Activated CD8-positive, alpha-beta T cell treated with anti-CD3 and anti-CD28 coated beads for 36 hours (primary cell): ENCODE data around the gene PLD5. TPM values are rescaled to one million over a fixed set of nuclear protein-coding genes. Genes with fewer than 3 reads are reported as not detected.

Experiments used
- ATAC-seq: fragments of 200-7000 bp; cut with Tn5 transposase; one replicate; pipeline ENCODE4 v1.10.0; 2021; ENCODE audit warnings: mild to moderate bottlenecking, moderate library complexity
- CTCF ChIA-PET: fragments of 350-600 bp; sonication (Branson Sonifier 250); formaldehyde crosslinking; loops from one replicate; lab custom pipeline; 2021; ENCODE audit warnings: antibody characterized with exemption; lab: Charles Lee
- POLR2A ChIA-PET: fragments of 350-600 bp; sonication (Branson Sonifier 250); formaldehyde crosslinking; loops from one replicate; lab custom pipeline; 2021; ENCODE audit warnings: antibody characterized with exemption; lab: Charles Lee
- DNase-seq: peaks from one replicate; pipeline ENCODE4 v3.0.0-alpha.2; 2020
- H3K27ac Mint-ChIP-seq: one replicate; pipeline ENCODE4 v1.8.0; 2021; ENCODE audit warnings: mild to moderate bottlenecking, mixed read lengths
- H3K27me3 Mint-ChIP-seq: one replicate; pipeline ENCODE4 v1.8.0; 2021; ENCODE audit warnings: mixed read lengths
- H3K36me3 Mint-ChIP-seq: one replicate; pipeline ENCODE4 v1.8.0; 2021; ENCODE audit warnings: low read depth, mixed read lengths
- H3K4me1 Mint-ChIP-seq: one replicate; pipeline ENCODE4 v1.8.0; 2021; ENCODE audit warnings: low read depth, mixed read lengths
- H3K4me3 Mint-ChIP-seq: one replicate; pipeline ENCODE4 v1.8.0; 2021; ENCODE audit warnings: mild to moderate bottlenecking, moderate library complexity, mixed read lengths
- H3K9me3 Mint-ChIP-seq: one replicate; pipeline ENCODE4 v1.8.0; 2021; ENCODE audit warnings: mixed read lengths
- intact Hi-C: fragments of 100-400 bp; cut with micrococcal nuclease; formaldehyde crosslinking; loops from one replicate; pipeline ENCODE4 v1.10.0; 2022
- total RNA-seq, 2 experiments: library from RNA; stranded (reverse); gene quantifications; one replicate each; pipeline ENCODE4 v1.2.3, GENCODE V29; 2021
- TF ChIP-seq, protein P1 (sequence below): fragments of 200-600 bp; IDR thresholded peaks from one replicate; pipeline ENCODE4 v1.8.0; 2022; ENCODE audit warnings: antibody characterized with exemption, mild to moderate bottlenecking

Gene PLD5
- total RNA-seq, 2 experiments from 2014 or later = not detected

DNA sequence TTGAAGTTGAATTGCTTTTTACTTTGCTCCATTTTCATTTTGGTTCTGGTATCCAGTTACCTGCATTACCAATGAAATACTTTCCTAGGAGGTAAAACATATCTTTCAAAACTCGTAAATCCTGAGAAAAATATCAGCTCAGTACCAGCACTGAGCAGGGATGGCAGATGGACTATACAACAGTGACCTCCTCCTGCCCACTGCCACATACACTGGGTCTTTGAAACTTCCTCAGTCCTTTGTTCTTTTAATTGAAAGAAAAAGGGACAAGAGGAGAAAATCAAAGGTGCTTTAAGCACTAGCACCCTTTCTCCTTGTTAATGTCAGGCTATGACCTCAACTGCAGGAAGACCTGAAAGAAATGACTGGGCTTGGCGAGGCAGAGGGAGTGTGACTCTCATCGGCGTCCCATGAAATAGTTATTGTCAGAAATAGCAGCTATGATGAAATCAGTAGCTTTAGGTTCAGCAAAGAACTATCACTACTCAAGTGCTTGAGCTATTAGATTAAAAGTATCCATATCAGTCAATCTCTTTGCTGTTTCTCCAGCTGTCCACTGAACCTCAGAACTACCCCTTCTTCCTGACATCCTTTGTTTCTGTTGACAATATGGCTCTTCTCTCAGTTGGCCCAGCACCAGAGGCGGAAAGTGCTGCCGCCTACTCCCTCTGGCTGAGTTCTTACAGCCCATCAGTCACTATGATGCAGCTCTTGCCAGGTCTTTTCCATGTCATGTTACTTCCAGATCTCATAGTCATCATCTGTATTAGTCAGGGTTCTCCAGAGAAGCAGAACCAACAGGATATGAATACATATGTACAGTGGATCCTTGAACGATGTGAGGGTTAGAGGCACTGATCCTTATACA is 318.6 kb downstream of the PLD5 start:
- H3K27me3 Mint-ChIP-seq = peaks cover 7% of the 10 kb centered on the region
- no peaks in the 10 kb centered on the region for H3K36me3 Mint-ChIP-seq
- ChIA-PET POLR2A (no interaction called here), CTCF (no interaction called here)
- intact Hi-C loops = no loop called here
- no peaks in the 10 kb centered on the region for H3K4me1 Mint-ChIP-seq
- no peak for DNase-seq
- no peak overlapping the region for H3K4me3 Mint-ChIP-seq
- TF ChIP-seq, protein P1, sequence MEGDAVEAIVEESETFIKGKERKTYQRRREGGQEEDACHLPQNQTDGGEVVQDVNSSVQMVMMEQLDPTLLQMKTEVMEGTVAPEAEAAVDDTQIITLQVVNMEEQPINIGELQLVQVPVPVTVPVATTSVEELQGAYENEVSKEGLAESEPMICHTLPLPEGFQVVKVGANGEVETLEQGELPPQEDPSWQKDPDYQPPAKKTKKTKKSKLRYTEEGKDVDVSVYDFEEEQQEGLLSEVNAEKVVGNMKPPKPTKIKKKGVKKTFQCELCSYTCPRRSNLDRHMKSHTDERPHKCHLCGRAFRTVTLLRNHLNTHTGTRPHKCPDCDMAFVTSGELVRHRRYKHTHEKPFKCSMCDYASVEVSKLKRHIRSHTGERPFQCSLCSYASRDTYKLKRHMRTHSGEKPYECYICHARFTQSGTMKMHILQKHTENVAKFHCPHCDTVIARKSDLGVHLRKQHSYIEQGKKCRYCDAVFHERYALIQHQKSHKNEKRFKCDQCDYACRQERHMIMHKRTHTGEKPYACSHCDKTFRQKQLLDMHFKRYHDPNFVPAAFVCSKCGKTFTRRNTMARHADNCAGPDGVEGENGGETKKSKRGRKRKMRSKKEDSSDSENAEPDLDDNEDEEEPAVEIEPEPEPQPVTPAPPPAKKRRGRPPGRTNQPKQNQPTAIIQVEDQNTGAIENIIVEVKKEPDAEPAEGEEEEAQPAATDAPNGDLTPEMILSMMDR = no peak
- no peak for ATAC-seq
- H3K9me3 Mint-ChIP-seq = no peaks in the 10 kb centered on the region
- no peak overlapping the region for H3K27ac Mint-ChIP-seq

DNA sequence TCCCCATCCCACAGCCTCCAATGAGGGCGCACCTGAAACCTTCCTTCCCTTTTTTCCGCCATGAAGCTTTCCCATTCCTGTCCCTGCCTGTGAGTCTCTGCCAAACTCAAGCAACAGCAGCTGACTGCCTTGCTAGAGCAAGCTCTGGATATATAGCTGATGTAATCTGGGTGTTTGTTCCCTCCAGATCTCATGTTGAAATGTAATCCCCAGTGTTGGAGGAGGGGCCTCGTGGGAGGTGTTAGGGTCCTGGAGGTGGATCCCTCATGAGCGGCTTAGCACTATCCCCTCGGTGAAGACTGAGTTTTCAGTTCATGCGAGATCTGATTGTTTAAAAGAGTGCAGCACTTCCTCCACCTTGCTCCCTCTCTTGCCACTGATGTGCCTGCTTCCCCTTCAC is 321.2 kb downstream of the PLD5 start:
- H3K27ac Mint-ChIP-seq = no peak overlapping the region

DNA sequence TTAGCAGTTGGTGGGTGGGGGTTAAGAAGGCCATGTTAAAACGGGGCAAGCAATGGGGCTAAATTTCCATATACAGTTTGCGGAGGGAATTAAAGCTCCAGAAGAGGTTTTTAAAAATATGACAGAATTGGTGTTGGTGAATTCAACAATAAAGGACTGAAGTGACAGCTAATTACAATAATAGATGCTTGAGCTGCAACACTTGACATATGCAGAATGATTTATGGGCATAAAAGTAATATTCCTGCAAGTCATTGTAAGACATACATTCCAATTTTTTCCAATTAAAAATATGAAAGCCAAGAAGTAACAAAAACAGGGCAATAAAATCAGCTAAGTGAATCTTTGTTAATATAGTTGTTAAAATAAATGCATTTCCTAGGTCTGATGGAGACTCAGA is 323.4 kb downstream of the PLD5 start:
- no peak overlapping the region for H3K27ac Mint-ChIP-seq
- ChIA-PET POLR2A (no interaction called here), CTCF (no interaction called here)
- intact Hi-C loops = no loop called here
- H3K4me1 Mint-ChIP-seq = no peaks in the 10 kb centered on the region
- DNase-seq = no peak
- H3K27me3 Mint-ChIP-seq = no peaks in the 10 kb centered on the region
- no peaks in the 10 kb centered on the region for H3K36me3 Mint-ChIP-seq
- H3K9me3 Mint-ChIP-seq = no peaks in the 10 kb centered on the region
- H3K4me3 Mint-ChIP-seq = no peak overlapping the region
- TF ChIP-seq, protein P1 = no peak
- no peak for ATAC-seq

More for the DNA sequence above, 321.2 kb downstream of the PLD5 start:
- TF ChIP-seq, protein P1 = no peak
- no peaks in the 10 kb centered on the region for H3K36me3 Mint-ChIP-seq
- H3K4me1 Mint-ChIP-seq = no peaks in the 10 kb centered on the region
- ChIA-PET POLR2A (no interaction called here), CTCF (interaction anchor here (0.9 kb wide), 1 partner anchor 13 kb away, joined by 3 read pairs; no protein-coding TSS in a partner anchor)
- no peak for DNase-seq
- intact Hi-C loops = no loop called here
- no peak overlapping the region for H3K4me3 Mint-ChIP-seq
- H3K27me3 Mint-ChIP-seq = peaks cover 5% of the 10 kb centered on the region
- no peaks in the 10 kb centered on the region for H3K9me3 Mint-ChIP-seq
- ATAC-seq = no peak

DNA sequence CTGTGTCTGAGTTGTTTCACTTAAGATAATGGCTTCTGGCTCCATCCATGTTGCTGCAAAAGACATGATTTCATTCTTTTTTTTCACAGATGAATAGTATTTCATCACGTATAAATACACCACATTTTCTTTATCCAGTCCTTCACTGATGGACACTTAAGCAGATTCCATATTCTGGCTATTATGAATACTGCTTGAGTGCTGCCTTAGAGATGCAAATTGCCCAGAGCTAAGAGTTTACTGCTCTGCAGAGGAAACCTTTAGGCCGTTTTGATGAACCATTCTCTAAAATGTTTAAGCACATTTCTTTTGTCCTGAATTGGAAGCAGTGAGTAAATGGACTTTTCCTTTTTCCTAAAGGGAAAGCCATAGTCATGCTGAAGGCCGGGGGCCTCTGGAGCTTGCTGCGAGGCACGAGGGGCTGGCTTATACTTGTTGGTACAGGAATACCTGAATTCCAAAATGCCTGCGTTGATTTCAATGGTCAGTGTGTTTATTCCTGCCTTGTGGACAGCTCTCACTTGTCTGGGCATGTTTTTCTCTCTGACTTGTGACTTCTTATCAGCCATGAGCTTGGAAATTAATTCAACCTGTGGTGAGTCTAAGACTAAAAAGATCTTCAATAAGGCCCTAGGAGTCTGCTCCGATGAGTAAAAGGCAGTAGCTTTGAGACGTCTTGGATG is 324.6 kb downstream of the PLD5 start:
- Mint-ChIP-seq H3K9me3 (no peaks in the 10 kb centered on the region), H3K27ac (no peak overlapping the region), H3K4me3 (no peak overlapping the region), H3K27me3 (no peaks in the 10 kb centered on the region), H3K36me3 (no peaks in the 10 kb centered on the region), H3K4me1 (no peaks in the 10 kb centered on the region)
- ChIA-PET CTCF (no interaction called here), POLR2A (no interaction called here)
- DNase-seq (no peak), ATAC-seq (no peak)
- intact Hi-C loops = no loop called here
- TF ChIP-seq, protein P1 = no peak
